Fibroblast of lung (primary cell): ENCODE measurements around the gene PTPRE.

Experiments used
- CTCF ChIP-seq, 2 donors: IDR thresholded peaks in 1 of 2; conservative IDR thresholded peaks in 1 of 2; 1 replicate in 1 of 2; 2 replicates in 1 of 2; pipeline ENCODE4 v1.5.1; 2011 to 2012; ENCODE audit warnings: low read length in 2 of 2, control low read depth in 1 of 2, inconsistent platforms in 1 of 2, low read depth in 1 of 2, mild to moderate bottlenecking in 1 of 2
- EZH2 ChIP-seq: IDR thresholded peaks from 2 replicates; pipeline ENCODE4 v1.5.1; 2012; ENCODE audit warnings: low read length, control low read depth, mild to moderate bottlenecking; ENCODE audit errors: missing control alignments

- no peak for TF ChIP-seq EZH2
- TF ChIP-seq CTCF (conservative IDR thresholded peaks at IDR 0.05 in 1 of 2, IDR thresholded peaks at IDR 0.05 in 1 of 2; ENCODE audit: low read depth in 1 of 2, low read length in 2 of 2), result no peak
Observed at GRCh38 chr10:127911218-127911866, 4.4 kb downstream of the PTPRE start.
